ENCODE data around the gene SYT1. TPM values are rescaled to one million over a fixed set of nuclear protein-coding genes. Genes with fewer than 3 reads are reported as not detected.

The SYT1 gene
- total RNA-seq (under 1 TPM; 0.16 to 0.64 (median 0.26) TPM), polyA plus RNA-seq (1 to 10 TPM in 1 of 2 donors, under 1 TPM in 1; 0.19 to 1.2 TPM)

DNA sequence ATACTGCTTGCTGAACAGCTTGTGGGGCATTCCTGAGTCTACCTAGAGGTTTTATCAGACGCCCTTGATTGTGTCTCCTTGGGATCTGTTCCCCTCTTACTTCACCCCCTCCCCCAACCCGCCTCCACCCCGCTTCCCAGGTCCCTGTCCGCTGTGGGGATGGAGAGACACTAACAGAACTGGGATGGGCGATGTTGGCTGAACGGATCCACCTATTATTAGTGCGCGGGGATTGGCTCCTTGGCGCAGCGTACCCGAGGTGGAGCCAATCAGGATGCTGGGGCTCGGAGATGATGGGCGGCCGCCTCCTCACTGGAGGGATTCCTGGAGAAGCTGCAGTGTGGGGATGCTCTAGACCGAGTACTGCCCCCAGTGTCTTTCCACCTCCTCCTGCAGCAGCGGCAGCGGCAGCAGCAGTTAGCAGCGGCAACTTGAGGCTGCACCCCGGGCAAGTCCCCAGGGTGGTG, at the start of gene SYT1:
Gene SYT1 (plus strand): TSS at position 372 of the 467 bp plus-strand sequence.
- Histone ChIP-seq H3K27ac (no peak within 1 kb of the TSS), H3K9me3 (no peaks in the 10 kb centered on the region), H3K27me3 (no peaks in the 10 kb centered on the region), H3K4me1 (peaks cover 0 to 4% (median 0%) of the 10 kb centered on the region in 3 donors), H3K4me3 (peak within 1 kb of the TSS; percentile 14 to 49 (median 28)), H3K36me3 (no peaks in the 10 kb centered on the region)
- FAIRE-seq = no peak
- intact Hi-C loops (cut with DNase I) = no loop called here
- 2 to 5% methylated on average over 19 of the region's 19 CpGs for WGBS, 2 donors
- peak in 4 of 6 donors; percentile 12 to 65 (median 36) for DNase-seq
- ATAC-seq = peak; percentile 16 to 55 (median 48)
- TF ChIP-seq, protein P1, sequence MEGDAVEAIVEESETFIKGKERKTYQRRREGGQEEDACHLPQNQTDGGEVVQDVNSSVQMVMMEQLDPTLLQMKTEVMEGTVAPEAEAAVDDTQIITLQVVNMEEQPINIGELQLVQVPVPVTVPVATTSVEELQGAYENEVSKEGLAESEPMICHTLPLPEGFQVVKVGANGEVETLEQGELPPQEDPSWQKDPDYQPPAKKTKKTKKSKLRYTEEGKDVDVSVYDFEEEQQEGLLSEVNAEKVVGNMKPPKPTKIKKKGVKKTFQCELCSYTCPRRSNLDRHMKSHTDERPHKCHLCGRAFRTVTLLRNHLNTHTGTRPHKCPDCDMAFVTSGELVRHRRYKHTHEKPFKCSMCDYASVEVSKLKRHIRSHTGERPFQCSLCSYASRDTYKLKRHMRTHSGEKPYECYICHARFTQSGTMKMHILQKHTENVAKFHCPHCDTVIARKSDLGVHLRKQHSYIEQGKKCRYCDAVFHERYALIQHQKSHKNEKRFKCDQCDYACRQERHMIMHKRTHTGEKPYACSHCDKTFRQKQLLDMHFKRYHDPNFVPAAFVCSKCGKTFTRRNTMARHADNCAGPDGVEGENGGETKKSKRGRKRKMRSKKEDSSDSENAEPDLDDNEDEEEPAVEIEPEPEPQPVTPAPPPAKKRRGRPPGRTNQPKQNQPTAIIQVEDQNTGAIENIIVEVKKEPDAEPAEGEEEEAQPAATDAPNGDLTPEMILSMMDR (IDR thresholded peaks at IDR 0.05) = no peak

DNA sequence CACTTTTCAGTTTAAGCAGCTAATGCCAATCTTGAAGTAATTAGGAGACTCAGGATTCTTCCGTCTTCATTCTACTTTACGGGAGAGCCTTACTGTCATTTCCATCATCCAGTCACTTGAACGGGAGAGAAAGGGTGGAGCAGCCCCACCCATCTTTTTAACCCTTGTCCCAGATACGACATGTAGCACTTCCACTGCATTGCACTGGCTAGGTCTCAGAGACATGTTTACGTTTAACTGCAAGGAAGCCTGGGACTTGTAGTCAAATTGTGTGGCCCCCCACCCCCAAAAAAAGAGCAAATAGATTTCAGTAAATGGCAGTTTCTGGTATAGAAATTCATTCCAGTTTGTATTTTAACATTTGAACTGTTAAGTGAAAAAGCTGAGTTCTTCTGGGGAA, 46.1 kb upstream of the SYT1 start:
- WGBS, 2 donors = 33 to 45% methylated on average over 5 of the region's 5 CpGs
- no peaks in the 10 kb centered on the region for H3K9me3 ChIP-seq
- H3K36me3 ChIP-seq = no peaks in the 10 kb centered on the region
- intact Hi-C loops (cut with DNase I) = no loop called here
- H3K4me1 ChIP-seq = no peaks in the 10 kb centered on the region
- no peak overlapping the region for H3K27ac ChIP-seq
- FAIRE-seq = no peak
- H3K4me3 ChIP-seq = no peak overlapping the region
- no peak for ATAC-seq
- TF ChIP-seq, protein P1 (IDR thresholded peaks at IDR 0.05) = no peak
- no peaks in the 10 kb centered on the region for H3K27me3 ChIP-seq
- DNase-seq = no peak

- DNase-seq = no peak
- no peak overlapping the region for H3K27ac ChIP-seq
- FAIRE-seq = no peak
- H3K36me3 ChIP-seq = no peaks in the 10 kb centered on the region
- no peak overlapping the region for H3K4me3 ChIP-seq
- H3K4me1 ChIP-seq = peaks cover 9 to 14% (median 9%) of the 10 kb centered on the region in 3 donors
- no peak for ATAC-seq
- no peaks in the 10 kb centered on the region for H3K9me3 ChIP-seq
- intact Hi-C loops (cut with DNase I) = no loop called here
- TF ChIP-seq, protein P1 (IDR thresholded peaks at IDR 0.05) = no peak
- WGBS, 2 donors = 60 to 65% methylated on average over 2 of the region's 2 CpGs
- no peaks in the 10 kb centered on the region for H3K27me3 ChIP-seq
Observed at GRCh38 chr12:78820946-78821345, 43.6 kb upstream of the SYT1 start.

- no peaks in the 10 kb centered on the region for H3K36me3 ChIP-seq
- no peak for DNase-seq
- TF ChIP-seq, protein P1 (IDR thresholded peaks at IDR 0.05) = no peak
- H3K4me1 ChIP-seq = peaks cover 9 to 14% (median 9%) of the 10 kb centered on the region in 3 donors
- intact Hi-C loops (cut with DNase I) = no loop called here
- peak; percentile 72 to 91 (median 78) for ATAC-seq
- FAIRE-seq = no peak
- no peak overlapping the region for H3K27ac ChIP-seq
- no peak overlapping the region for H3K4me3 ChIP-seq
- no peaks in the 10 kb centered on the region for H3K27me3 ChIP-seq
- H3K9me3 ChIP-seq = no peaks in the 10 kb centered on the region
Observed at GRCh38 chr12:78824918-78825317, 39.7 kb upstream of the SYT1 start.

DNA sequence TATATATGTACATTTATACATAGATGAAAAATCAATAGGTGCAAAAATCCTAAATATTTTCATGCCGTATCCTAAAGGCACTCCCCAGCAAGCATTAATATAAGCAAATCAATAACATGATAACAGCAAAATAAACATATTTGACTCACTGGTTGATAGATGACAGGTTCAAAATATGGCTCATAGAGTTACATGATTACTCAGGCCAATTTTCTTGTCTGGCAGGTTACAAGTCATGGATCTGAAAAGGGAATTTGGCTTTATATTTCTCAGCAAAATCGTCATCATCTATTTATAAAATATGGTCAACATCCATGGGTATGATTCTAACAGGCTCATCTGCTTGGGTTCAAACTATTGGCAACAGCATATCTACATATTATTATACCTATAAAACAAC, 34.9 kb upstream of the SYT1 start:
- intact Hi-C loops (cut with DNase I) = no loop called here
- H3K36me3 ChIP-seq = no peaks in the 10 kb centered on the region
- ATAC-seq (no peak), DNase-seq (no peak), FAIRE-seq (no peak)
- TF ChIP-seq, protein P1 (IDR thresholded peaks at IDR 0.05) = no peak
- no peaks in the 10 kb centered on the region for H3K27me3 ChIP-seq
- no peak overlapping the region for H3K27ac ChIP-seq
- H3K9me3 ChIP-seq = no peaks in the 10 kb centered on the region
- peaks cover 6 to 10% (median 8%) of the 10 kb centered on the region in 3 donors for H3K4me1 ChIP-seq
- H3K4me3 ChIP-seq = no peak overlapping the region
- 20 to 26% methylated on average over 2 of the region's 2 CpGs for WGBS, 2 donors
